ENCODE results near the gene POLD2. TPM values are rescaled to one million over a fixed set of nuclear protein-coding genes. Genes with fewer than 3 reads are reported as not detected.
A peak's percentile ranks its signal among the peaks of the same experiment; 100 is the strongest.

Gene POLD2
- total and polyA plus RNA-seq, 2 of the 13 experiments (the other 11 are each of a cell fraction or from before 2014, with no cell fraction given), result 87.6 to 95.1 TPM

DNA sequence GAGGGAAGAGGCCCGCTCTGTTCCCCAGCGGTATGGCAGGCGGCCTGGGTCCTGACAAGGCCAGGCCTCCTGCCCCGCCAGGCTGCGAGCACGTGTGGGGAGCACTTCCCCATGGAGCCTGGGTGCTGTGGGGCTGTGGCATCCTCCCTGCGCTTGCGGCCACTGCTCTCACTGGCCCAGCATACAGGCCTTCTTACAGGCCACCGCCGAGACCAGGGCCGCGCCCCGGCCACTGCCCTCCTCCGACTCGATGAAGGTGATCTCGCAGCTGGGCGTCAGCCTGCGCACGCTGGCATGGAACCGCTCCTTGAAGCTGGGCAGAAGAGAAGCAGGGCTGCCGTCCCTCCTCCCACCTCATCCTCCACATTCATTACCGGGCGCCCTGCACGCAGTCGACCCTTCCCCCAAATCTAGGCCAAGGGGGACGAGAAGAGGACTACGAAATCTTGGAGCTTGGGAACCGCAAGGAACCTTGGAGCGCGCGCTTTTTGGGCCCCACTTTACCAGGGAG lies 21.7 kb upstream of the POLD2 start:
- no peaks in the 10 kb centered on the region for H3K9me3 ChIP-seq (ENCODE audit: low read length)
- H3K27ac ChIP-seq (ENCODE audit: extremely low read length, insufficient read depth, low read length), result no peak overlapping the region
- intact Hi-C loops (cut with micrococcal nuclease; ENCODE audit: unreplicated experiment) (no loop called here), in situ Hi-C loops (cut with HindIII; ENCODE audit: extremely low pct_ligation_motif_present, low pct_unique_long_range_greater_than_20kb) (no loop called here)
- peak; percentile 57; the same call in 1 of the 2 replicates for TF ChIP-seq ZNF263 (CRISPR knock-in tag; IDR thresholded peaks at IDR 0.05)
- TF ChIP-seq, protein P1, sequence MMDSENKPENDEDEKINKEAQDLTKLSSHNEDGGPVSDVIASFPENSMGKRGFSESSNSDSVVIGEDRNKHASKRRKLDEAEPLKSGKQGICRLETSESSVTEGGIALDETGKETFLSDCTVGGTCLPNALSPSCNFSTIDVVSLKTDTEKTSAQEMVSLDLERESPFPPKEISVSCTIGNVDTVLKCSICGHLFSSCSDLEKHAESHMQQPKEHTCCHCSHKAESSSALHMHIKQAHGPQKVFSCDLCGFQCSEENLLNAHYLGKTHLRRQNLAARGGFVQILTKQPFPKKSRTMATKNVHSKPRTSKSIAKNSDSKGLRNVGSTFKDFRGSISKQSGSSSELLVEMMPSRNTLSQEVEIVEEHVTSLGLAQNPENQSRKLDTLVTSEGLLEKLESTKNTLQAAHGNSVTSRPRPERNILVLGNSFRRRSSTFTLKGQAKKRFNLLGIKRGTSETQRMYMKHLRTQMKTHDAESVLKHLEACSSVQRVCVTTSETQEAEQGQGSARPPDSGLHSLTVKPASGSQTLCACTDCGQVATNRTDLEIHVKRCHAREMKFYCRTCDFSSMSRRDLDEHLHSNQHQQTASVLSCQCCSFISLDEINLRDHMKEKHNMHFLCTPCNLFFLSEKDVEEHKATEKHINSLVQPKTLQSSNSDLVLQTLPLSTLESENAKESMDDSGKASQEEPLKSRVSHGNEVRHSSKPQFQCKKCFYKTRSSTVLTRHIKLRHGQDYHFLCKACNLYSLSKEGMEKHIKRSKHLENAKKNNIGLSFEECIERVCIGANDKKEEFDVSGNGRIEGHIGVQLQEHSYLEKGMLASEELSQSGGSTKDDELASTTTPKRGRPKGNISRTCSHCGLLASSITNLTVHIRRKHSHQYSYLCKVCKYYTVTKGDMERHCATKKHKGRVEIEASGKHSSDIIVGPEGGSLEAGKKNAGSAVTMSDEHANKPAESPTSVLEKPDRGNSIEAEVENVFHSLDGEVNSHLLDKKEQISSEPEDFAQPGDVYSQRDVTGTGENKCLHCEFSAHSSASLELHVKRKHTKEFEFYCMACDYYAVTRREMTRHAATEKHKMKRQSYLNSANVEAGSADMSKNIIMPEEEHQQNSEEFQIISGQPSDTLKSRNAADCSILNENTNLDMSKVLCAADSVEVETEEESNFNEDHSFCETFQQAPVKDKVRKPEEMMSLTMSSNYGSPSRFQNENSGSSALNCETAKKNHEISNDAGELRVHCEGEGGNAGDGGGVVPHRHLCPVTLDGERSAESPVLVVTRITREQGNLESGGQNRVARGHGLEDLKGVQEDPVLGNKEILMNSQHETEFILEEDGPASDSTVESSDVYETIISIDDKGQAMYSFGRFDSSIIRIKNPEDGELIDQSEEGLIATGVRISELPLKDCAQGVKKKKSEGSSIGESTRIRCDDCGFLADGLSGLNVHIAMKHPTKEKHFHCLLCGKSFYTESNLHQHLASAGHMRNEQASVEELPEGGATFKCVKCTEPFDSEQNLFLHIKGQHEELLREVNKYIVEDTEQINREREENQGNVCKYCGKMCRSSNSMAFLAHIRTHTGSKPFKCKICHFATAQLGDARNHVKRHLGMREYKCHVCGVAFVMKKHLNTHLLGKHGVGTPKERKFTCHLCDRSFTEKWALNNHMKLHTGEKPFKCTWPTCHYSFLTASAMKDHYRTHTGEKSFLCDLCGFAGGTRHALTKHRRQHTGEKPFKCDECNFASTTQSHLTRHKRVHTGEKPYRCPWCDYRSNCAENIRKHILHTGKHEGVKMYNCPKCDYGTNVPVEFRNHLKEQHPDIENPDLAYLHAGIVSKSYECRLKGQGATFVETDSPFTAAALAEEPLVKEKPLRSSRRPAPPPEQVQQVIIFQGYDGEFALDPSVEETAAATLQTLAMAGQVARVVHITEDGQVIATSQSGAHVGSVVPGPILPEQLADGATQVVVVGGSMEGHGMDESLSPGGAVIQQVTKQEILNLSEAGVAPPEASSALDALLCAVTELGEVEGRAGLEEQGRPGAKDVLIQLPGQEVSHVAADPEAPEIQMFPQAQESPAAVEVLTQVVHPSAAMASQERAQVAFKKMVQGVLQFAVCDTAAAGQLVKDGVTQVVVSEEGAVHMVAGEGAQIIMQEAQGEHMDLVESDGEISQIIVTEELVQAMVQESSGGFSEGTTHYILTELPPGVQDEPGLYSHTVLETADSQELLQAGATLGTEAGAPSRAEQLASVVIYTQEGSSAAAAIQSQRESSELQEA (CRISPR knock-in tag; IDR thresholded peaks at IDR 0.05; ENCODE audit: not compliant biosample characterization), result no peak
- no peak for TF ChIP-seq ZSCAN12 (CRISPR knock-in tag; IDR thresholded peaks at IDR 0.05)
- TF ChIP-seq NFRKB (IDR thresholded peaks at IDR 0.05), result no peak
- TF ChIP-seq, protein P2, sequence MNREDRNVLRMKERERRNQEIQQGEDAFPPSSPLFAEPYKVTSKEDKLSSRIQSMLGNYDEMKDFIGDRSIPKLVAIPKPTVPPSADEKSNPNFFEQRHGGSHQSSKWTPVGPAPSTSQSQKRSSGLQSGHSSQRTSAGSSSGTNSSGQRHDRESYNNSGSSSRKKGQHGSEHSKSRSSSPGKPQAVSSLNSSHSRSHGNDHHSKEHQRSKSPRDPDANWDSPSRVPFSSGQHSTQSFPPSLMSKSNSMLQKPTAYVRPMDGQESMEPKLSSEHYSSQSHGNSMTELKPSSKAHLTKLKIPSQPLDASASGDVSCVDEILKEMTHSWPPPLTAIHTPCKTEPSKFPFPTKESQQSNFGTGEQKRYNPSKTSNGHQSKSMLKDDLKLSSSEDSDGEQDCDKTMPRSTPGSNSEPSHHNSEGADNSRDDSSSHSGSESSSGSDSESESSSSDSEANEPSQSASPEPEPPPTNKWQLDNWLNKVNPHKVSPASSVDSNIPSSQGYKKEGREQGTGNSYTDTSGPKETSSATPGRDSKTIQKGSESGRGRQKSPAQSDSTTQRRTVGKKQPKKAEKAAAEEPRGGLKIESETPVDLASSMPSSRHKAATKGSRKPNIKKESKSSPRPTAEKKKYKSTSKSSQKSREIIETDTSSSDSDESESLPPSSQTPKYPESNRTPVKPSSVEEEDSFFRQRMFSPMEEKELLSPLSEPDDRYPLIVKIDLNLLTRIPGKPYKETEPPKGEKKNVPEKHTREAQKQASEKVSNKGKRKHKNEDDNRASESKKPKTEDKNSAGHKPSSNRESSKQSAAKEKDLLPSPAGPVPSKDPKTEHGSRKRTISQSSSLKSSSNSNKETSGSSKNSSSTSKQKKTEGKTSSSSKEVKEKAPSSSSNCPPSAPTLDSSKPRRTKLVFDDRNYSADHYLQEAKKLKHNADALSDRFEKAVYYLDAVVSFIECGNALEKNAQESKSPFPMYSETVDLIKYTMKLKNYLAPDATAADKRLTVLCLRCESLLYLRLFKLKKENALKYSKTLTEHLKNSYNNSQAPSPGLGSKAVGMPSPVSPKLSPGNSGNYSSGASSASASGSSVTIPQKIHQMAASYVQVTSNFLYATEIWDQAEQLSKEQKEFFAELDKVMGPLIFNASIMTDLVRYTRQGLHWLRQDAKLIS (CRISPR knock-in tag; IDR thresholded peaks at IDR 0.05), result no peak
- TF ChIP-seq IKZF4 (CRISPR knock-in tag; IDR thresholded peaks at IDR 0.05; ENCODE audit: borderline replicate concordance, low read depth, not compliant biosample characterization), result no peak
- no peak for TF ChIP-seq ZNF121 (CRISPR knock-in tag; IDR thresholded peaks at IDR 0.05)
- H2AFZ ChIP-seq (ENCODE audit: low read length), result no peak overlapping the region
- FAIRE-seq (no peak), ATAC-seq (no peak), DNase-seq (ENCODE audit: low spot score) (no peak)
- peaks cover 0 to 24% of the 10 kb centered on the region in 2 experiments; a peak in 2 of 5 replicates for H3K27me3 ChIP-seq (ENCODE audit: control insufficient read depth in 1 of 2, insufficient read depth in 2 of 2, low read length in 2 of 2)
- H3K4me2 ChIP-seq (ENCODE audit: low read depth, low read length), result no peak overlapping the region
- no peak overlapping the region for H3K4me3 ChIP-seq (replicated peaks in 1 of 3; ENCODE audit: insufficient read depth in 1 of 3, low read depth in 2 of 3, low read length in 3 of 3)
- H4K20me1 ChIP-seq (ENCODE audit: insufficient read depth, low read length), result no peaks in the 10 kb centered on the region
- no peak overlapping the region for H3K9ac ChIP-seq (ENCODE audit: insufficient read depth, low read depth, low read length)
- CTCF ChIA-PET (ENCODE audit: low intra/inter-chr PET ratio, low total read pairs), result no interaction called here
- WGBS (ENCODE audit: low lambda C conversion rate), result 79% methylated on average over 19 of the region's 31 CpGs
- no peaks in the 10 kb centered on the region for H3K36me3 ChIP-seq (replicated peaks in 1 of 2; ENCODE audit: control insufficient read depth in 1 of 2, insufficient read depth in 2 of 2, low read length in 2 of 2)
- no peaks in the 10 kb centered on the region for H3K79me2 ChIP-seq (ENCODE audit: insufficient read depth, low read length)
- H3K4me1 ChIP-seq (ENCODE audit: insufficient read depth, low read length), result no peaks in the 10 kb centered on the region
- BruUV-seq (replicated peaks), result no TSS peak
- POLR2A ChIA-PET, result no interaction called here
